GM12872 (cell line): ENCODE data around the gene PRSS16.

Experiments used
- CTCF ChIP-seq: IDR thresholded peaks from 3 replicates; pipeline ENCODE4 v1.5.1; 2011; ENCODE audit warnings: low read depth, mild to moderate bottlenecking, low read length, moderate library complexity; ENCODE audit not compliant: insufficient read depth

Gene PRSS16

GRCh38 chr6:27214126-27214601, 33.3 kb upstream of the PRSS16 start:
- no peak for TF ChIP-seq CTCF

- TF ChIP-seq CTCF: no peak
Measured at GRCh38 chr6:27216874-27217273, 30.6 kb upstream of the PRSS16 start.

- TF ChIP-seq CTCF: no peak
Measured at GRCh38 chr6:27224729-27225128, 22.8 kb upstream of the PRSS16 start.

- no peak for TF ChIP-seq CTCF
Measured at GRCh38 chr6:27228963-27229477, 18.5 kb upstream of the PRSS16 start.

GRCh38 chr6:27230758-27231111, 16.8 kb upstream of the PRSS16 start:
- TF ChIP-seq CTCF: no peak

GRCh38 chr6:27234576-27234975, 12.9 kb upstream of the PRSS16 start:
- TF ChIP-seq CTCF: no peak

GRCh38 chr6:27237089-27237803, 10.3 kb upstream of the PRSS16 start:
- TF ChIP-seq CTCF: no peak
